HEK293 (cell line): ENCODE data around the gene PAM.

ENCODE experiments used
- CTCF ChIA-PET: fragments of 350-600 bp; formaldehyde crosslinking; extraction: SDS; loops from one replicate; lab custom pipeline; 2021; ENCODE audit warnings: antibody characterized with exemption; lab: Yijun Ruan, JAX
- POLR2A ChIA-PET: fragments of 300-600 bp; formaldehyde crosslinking; extraction: SDS; loops from one replicate; lab custom pipeline; 2020; ENCODE audit warnings: antibody characterized with exemption, inconsistent platforms; lab: Yijun Ruan, JAX
- H3K27ac ChIP-seq: fragments of 200-500 bp; sonication (Bioruptor generic); 2 replicates; pipeline ENCODE4 v1.5.1; 2014; ENCODE audit warnings: low read depth, low read length, control low read depth, inconsistent platforms; ENCODE audit errors: extremely low read depth
- H3K36me3 ChIP-seq, 2 experiments: fragments of 200-500 bp in 1 of 2; sonication (Bioruptor generic) in 1 of 2; 1 replicate in 1 of 2; 2 replicates in 1 of 2; pipeline ENCODE4 v1.5.1; 2014 to 2017; ENCODE audit warnings: inconsistent platforms in 2 of 2, low read length in 2 of 2; ENCODE audit not compliant: control insufficient read depth in 2 of 2, insufficient read depth in 1 of 2
- H3K4me1 ChIP-seq: fragments of 200-500 bp; sonication (Bioruptor generic); 2 replicates; pipeline ENCODE4 v1.5.1; 2014; ENCODE audit warnings: mild to moderate bottlenecking, low read length, inconsistent platforms; ENCODE audit not compliant: control insufficient read depth, insufficient read depth
- H3K4me3 ChIP-seq: 2 replicates; pipeline ENCODE4 v1.5.1; 2011; ENCODE audit warnings: low read depth, mild to moderate bottlenecking, control low read depth, low read length, moderate library complexity
- H3K9me3 ChIP-seq: fragments of 200-500 bp; sonication (Bioruptor generic); 2 replicates; pipeline ENCODE4 v1.5.1; 2014; ENCODE audit warnings: low read depth, low read length, inconsistent platforms; ENCODE audit not compliant: control insufficient read depth, insufficient read depth
- FEZF1 ChIP-seq: fragments of 450-650 bp; formaldehyde crosslinking; IDR thresholded peaks from 2 replicates; pipeline ENCODE4 v1.5.1; 2016; ENCODE audit warnings: missing biosample characterization, missing genetic modification characterization
- KLF10 ChIP-seq: fragments of 450-650 bp; IDR thresholded peaks from 2 replicates; pipeline ENCODE4 v1.5.1; 2018; ENCODE audit warnings: missing biosample characterization, mild to moderate bottlenecking, missing genetic modification characterization
- KLF16 ChIP-seq: fragments of 450-650 bp; formaldehyde crosslinking; IDR thresholded peaks from 2 replicates; pipeline ENCODE4 v1.5.1; 2017; ENCODE audit warnings: missing biosample characterization, missing genetic modification characterization
- KLF8 ChIP-seq: fragments of 450-650 bp; formaldehyde crosslinking; IDR thresholded peaks from 2 replicates; pipeline ENCODE4 v1.5.1; 2016; ENCODE audit warnings: missing biosample characterization, missing genetic modification characterization
- OSR2 ChIP-seq: fragments of 450-650 bp; formaldehyde crosslinking; IDR thresholded peaks from 2 replicates; pipeline ENCODE4 v1.5.1; 2016; ENCODE audit warnings: missing biosample characterization, missing genetic modification characterization
- PRDM6 ChIP-seq: fragments of 450-650 bp; formaldehyde crosslinking; IDR thresholded peaks from 2 replicates; pipeline ENCODE4 v1.5.1; 2017; ENCODE audit warnings: missing biosample characterization, missing genetic modification characterization
- REPIN1 ChIP-seq: fragments of 450-650 bp; formaldehyde crosslinking; IDR thresholded peaks from 2 replicates; pipeline ENCODE4 v1.5.1; 2017; ENCODE audit warnings: missing biosample characterization, missing genetic modification characterization, low read depth
- ZFP3 ChIP-seq: fragments of 450-650 bp; formaldehyde crosslinking; IDR thresholded peaks from 2 replicates; pipeline ENCODE4 v1.5.1; 2016; ENCODE audit warnings: low read depth, missing biosample characterization, missing genetic modification characterization
- ZFP41 ChIP-seq: fragments of 450-650 bp; formaldehyde crosslinking; IDR thresholded peaks from 2 replicates; pipeline ENCODE4 v1.5.1; 2016; ENCODE audit warnings: missing biosample characterization, missing genetic modification characterization, borderline replicate concordance
- ZFP69B ChIP-seq: fragments of 450-650 bp; formaldehyde crosslinking; IDR thresholded peaks from 2 replicates; pipeline ENCODE4 v1.5.1; 2016; ENCODE audit warnings: missing biosample characterization, missing genetic modification characterization
- ZNF10 ChIP-seq: fragments of 450-650 bp; formaldehyde crosslinking; IDR thresholded peaks from 2 replicates; pipeline ENCODE4 v1.5.1; 2017; ENCODE audit warnings: missing biosample characterization, missing genetic modification characterization
- ZNF16 ChIP-seq: fragments of 450-650 bp; formaldehyde crosslinking; IDR thresholded peaks from 2 replicates; pipeline ENCODE4 v1.5.1; 2016; ENCODE audit warnings: low read depth, missing biosample characterization, missing genetic modification characterization
- ZNF221 ChIP-seq: fragments of 450-650 bp; formaldehyde crosslinking; IDR thresholded peaks from 2 replicates; pipeline ENCODE4 v1.5.1; 2017; ENCODE audit warnings: missing biosample characterization, missing genetic modification characterization, borderline replicate concordance
- ZNF24 ChIP-seq: fragments of 450-650 bp; formaldehyde crosslinking; IDR thresholded peaks from 2 replicates; pipeline ENCODE4 v1.5.1; 2016; ENCODE audit warnings: missing biosample characterization, missing genetic modification characterization
- ZNF311 ChIP-seq: fragments of 450-650 bp; formaldehyde crosslinking; IDR thresholded peaks from 2 replicates; pipeline ENCODE4 v1.5.1; 2017; ENCODE audit warnings: missing biosample characterization, missing genetic modification characterization, borderline replicate concordance
- ZNF391 ChIP-seq: fragments of 450-650 bp; formaldehyde crosslinking; IDR thresholded peaks from 2 replicates; pipeline ENCODE4 v1.5.1; 2016; ENCODE audit warnings: low read depth, missing biosample characterization, missing genetic modification characterization, borderline replicate concordance
- ZNF394 ChIP-seq: fragments of 450-650 bp; formaldehyde crosslinking; IDR thresholded peaks from 2 replicates; pipeline ENCODE4 v1.5.1; 2016; ENCODE audit warnings: missing biosample characterization, missing genetic modification characterization, mild to moderate bottlenecking, moderate library complexity, borderline replicate concordance
- ZNF473 ChIP-seq: fragments of 450-650 bp; formaldehyde crosslinking; IDR thresholded peaks from 2 replicates; pipeline ENCODE4 v1.5.1; 2017; ENCODE audit warnings: missing biosample characterization, missing genetic modification characterization
- ZNF529 ChIP-seq: fragments of 450-650 bp; formaldehyde crosslinking; IDR thresholded peaks from 2 replicates; pipeline ENCODE4 v1.5.1; 2017; ENCODE audit warnings: missing genetic modification characterization, missing biosample characterization; ENCODE audit not compliant: insufficient replicate concordance
- ZNF596 ChIP-seq: fragments of 450-650 bp; IDR thresholded peaks from 2 replicates; pipeline ENCODE4 v1.5.0; 2018; ENCODE audit warnings: missing biosample characterization, mild to moderate bottlenecking, missing genetic modification characterization, moderate library complexity
- ZNF623 ChIP-seq: fragments of 450-650 bp; formaldehyde crosslinking; IDR thresholded peaks from 2 replicates; pipeline ENCODE4 v1.5.1; 2016; ENCODE audit warnings: missing biosample characterization, missing genetic modification characterization
- ZNF677 ChIP-seq: fragments of 450-650 bp; IDR thresholded peaks from 2 replicates; pipeline ENCODE4 v1.5.0; 2018; ENCODE audit warnings: missing biosample characterization, mild to moderate bottlenecking, missing genetic modification characterization, moderate library complexity
- ZNF692 ChIP-seq: fragments of 450-650 bp; formaldehyde crosslinking; IDR thresholded peaks from 2 replicates; pipeline ENCODE4 v1.5.1; 2016; ENCODE audit warnings: missing biosample characterization, missing genetic modification characterization
- ZNF701 ChIP-seq: fragments of 450-650 bp; formaldehyde crosslinking; IDR thresholded peaks from 2 replicates; pipeline ENCODE4 v1.5.1; 2016; ENCODE audit warnings: missing biosample characterization, missing genetic modification characterization
- ZNF791 ChIP-seq: fragments of 450-650 bp; formaldehyde crosslinking; IDR thresholded peaks from 2 replicates; pipeline ENCODE4 v1.5.1; 2016; ENCODE audit warnings: missing biosample characterization, missing genetic modification characterization
- TF ChIP-seq, protein P1 (sequence below): fragments of 450-650 bp; formaldehyde crosslinking; IDR thresholded peaks from 2 replicates; pipeline ENCODE4 v1.5.1; 2016; ENCODE audit warnings: missing biosample characterization, missing genetic modification characterization, low read depth

PAM gene

DNA sequence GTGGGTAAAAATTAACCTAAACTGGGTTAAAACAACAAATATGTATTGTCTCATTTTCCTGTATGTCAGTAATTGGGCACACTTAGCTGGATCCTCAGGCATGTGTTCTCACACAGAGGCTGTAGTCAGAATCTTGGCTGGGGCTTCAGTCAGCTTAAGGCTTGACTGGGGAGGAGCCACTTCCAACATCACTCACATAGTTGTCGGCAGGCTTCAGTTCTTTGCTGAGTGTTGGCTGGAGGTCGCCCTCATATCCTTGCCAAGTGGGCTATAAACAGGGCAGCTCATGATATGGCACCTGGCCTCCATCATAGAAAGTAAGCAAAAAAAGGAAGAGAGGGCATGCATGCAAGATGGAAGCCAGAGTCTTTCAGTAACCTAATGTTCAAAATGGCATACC lies 191.9 kb downstream of the PAM start:
- Histone ChIP-seq H3K9me3 (no peaks in the 10 kb centered on the region), H3K4me3 (no peak overlapping the region), H3K27ac (no peak overlapping the region)
- TF ChIP-seq ZNF473 (tag by site-specific recombination): no peak
- no peak for TF ChIP-seq PRDM6
- no peak for TF ChIP-seq ZFP3 (tag by site-specific recombination)
- TF ChIP-seq, all 188 proteins: peak for 0
- CTCF ChIA-PET: interaction anchor here (1.1 kb wide), 1 partner anchor 11 kb away, joined by 3 read pairs; no protein-coding TSS in a partner anchor
- Histone ChIP-seq H3K36me3 (peaks cover 0 to 7% of the 10 kb centered on the region in 2 experiments; a peak in 1 of 3 replicates), H3K4me1 (no peaks in the 10 kb centered on the region)
- POLR2A ChIA-PET: no interaction called here

- ChIA-PET CTCF (interaction anchor here (0.8 kb wide), 1 partner anchor 195 kb away, joined by 4 read pairs; no protein-coding TSS in a partner anchor), POLR2A (no interaction called here)
- Histone ChIP-seq H3K36me3 (peaks cover 2 to 3% of the 10 kb centered on the region in 2 experiments), H3K27ac (no peak overlapping the region), H3K9me3 (no peaks in the 10 kb centered on the region), H3K4me3 (no peak overlapping the region), H3K4me1 (peaks cover 7% of the 10 kb centered on the region; the same call in 1 of the 2 replicates)
- no peak for TF ChIP-seq OSR2 (tag by site-specific recombination)
- no peak for TF ChIP-seq ZNF596 (tag by site-specific recombination)
- TF ChIP-seq ZNF16 (tag by site-specific recombination): no peak
- TF ChIP-seq ZFP69B (tag by site-specific recombination): no peak
- no peak for TF ChIP-seq ZNF221 (tag by site-specific recombination)
- no peak for TF ChIP-seq ZNF24 (tag by site-specific recombination)
- TF ChIP-seq ZNF692 (tag by site-specific recombination): no peak
- TF ChIP-seq KLF8 (tag by site-specific recombination): no peak
- no peak for TF ChIP-seq KLF16
- no peak for TF ChIP-seq ZNF394 (tag by site-specific recombination)
- no peak for TF ChIP-seq ZNF10 (tag by site-specific recombination)
Observed at GRCh38 chr5:102955488-102955887, 200.4 kb downstream of the PAM start.

DNA sequence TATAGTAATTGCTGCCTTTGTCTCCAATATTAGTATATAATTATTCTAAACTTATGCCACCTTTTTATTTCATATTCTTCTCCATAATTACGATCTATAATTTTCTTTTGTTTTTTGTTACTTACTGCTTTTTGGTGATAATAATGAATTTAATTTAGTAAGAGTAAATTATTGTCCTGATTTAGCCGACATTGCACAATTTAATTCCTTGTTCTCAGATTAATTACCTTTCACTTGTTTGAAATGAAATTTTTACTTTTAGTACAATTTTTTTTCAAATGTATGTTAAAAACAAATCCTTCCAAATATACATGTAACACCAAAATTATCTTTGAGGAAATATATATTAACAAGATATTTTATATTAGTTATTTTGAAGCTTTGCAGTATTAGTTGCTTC lies 201.5 kb downstream of the PAM start:
- no peak overlapping the region for H3K4me3 ChIP-seq
- no peaks in the 10 kb centered on the region for H3K9me3 ChIP-seq
- POLR2A ChIA-PET: no interaction called here
- TF ChIP-seq ZFP41 (tag by site-specific recombination): no peak
- TF ChIP-seq REPIN1 (tag by site-specific recombination): no peak
- TF ChIP-seq KLF10 (tag by site-specific recombination): no peak
- no peak for TF ChIP-seq ZNF701
- no peak for TF ChIP-seq ZNF16 (tag by site-specific recombination)
- TF ChIP-seq, protein P1, sequence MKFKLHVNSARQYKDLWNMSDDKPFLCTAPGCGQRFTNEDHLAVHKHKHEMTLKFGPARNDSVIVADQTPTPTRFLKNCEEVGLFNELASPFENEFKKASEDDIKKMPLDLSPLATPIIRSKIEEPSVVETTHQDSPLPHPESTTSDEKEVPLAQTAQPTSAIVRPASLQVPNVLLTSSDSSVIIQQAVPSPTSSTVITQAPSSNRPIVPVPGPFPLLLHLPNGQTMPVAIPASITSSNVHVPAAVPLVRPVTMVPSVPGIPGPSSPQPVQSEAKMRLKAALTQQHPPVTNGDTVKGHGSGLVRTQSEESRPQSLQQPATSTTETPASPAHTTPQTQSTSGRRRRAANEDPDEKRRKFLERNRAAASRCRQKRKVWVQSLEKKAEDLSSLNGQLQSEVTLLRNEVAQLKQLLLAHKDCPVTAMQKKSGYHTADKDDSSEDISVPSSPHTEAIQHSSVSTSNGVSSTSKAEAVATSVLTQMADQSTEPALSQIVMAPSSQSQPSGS: no peak
- no peak for TF ChIP-seq FEZF1 (tag by site-specific recombination)
- no peak for TF ChIP-seq ZNF623 (tag by site-specific recombination)
- no peak for TF ChIP-seq ZNF677 (tag by site-specific recombination)
- TF ChIP-seq ZNF391 (tag by site-specific recombination): no peak
- no peak for TF ChIP-seq ZNF529 (tag by site-specific recombination)
- TF ChIP-seq ZNF311 (tag by site-specific recombination): no peak
- TF ChIP-seq ZNF791 (tag by site-specific recombination): no peak
- TF ChIP-seq, all 188 proteins: peak for 0
- Histone ChIP-seq H3K36me3 (peaks cover 2 to 3% of the 10 kb centered on the region in 2 experiments; a peak in 2 of 3 replicates), H3K27ac (no peak overlapping the region), H3K4me1 (peaks cover 7% of the 10 kb centered on the region; the same call in 1 of the 2 replicates)
- CTCF ChIA-PET: no interaction called here
